GM12801 (cell line): ENCODE measurements around the gene DNAJC15.

Experiments
- TF ChIP-seq, protein P1 (sequence below): IDR thresholded peaks from one replicate; pipeline ENCODE4 v1.5.1; 2011; ENCODE audit warnings: control low read depth; ENCODE audit not compliant: insufficient read length; ENCODE audit errors: extremely low read depth

The DNAJC15 gene

DNA sequence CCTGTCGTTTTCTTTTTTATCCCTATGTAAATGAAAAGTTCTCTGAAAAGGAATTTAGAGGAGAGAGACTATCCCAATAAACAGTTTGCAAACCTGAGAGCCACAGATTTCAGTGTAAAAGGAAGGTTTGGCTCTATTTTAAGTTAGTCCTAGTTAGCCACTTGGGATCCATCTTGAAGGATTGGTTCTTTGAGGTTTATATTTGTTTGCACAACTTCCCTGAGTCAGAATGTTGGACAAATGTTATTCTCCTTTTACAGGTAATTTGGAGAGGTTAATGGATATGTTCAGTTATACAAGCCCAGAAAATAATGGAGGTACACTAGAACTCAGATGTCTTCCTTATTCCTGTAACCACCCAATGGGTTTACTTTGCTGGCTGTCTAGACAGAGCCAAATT lies 2.6 kb upstream of the DNAJC15 start:
- TF ChIP-seq, protein P1, sequence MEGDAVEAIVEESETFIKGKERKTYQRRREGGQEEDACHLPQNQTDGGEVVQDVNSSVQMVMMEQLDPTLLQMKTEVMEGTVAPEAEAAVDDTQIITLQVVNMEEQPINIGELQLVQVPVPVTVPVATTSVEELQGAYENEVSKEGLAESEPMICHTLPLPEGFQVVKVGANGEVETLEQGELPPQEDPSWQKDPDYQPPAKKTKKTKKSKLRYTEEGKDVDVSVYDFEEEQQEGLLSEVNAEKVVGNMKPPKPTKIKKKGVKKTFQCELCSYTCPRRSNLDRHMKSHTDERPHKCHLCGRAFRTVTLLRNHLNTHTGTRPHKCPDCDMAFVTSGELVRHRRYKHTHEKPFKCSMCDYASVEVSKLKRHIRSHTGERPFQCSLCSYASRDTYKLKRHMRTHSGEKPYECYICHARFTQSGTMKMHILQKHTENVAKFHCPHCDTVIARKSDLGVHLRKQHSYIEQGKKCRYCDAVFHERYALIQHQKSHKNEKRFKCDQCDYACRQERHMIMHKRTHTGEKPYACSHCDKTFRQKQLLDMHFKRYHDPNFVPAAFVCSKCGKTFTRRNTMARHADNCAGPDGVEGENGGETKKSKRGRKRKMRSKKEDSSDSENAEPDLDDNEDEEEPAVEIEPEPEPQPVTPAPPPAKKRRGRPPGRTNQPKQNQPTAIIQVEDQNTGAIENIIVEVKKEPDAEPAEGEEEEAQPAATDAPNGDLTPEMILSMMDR: no peak

DNA sequence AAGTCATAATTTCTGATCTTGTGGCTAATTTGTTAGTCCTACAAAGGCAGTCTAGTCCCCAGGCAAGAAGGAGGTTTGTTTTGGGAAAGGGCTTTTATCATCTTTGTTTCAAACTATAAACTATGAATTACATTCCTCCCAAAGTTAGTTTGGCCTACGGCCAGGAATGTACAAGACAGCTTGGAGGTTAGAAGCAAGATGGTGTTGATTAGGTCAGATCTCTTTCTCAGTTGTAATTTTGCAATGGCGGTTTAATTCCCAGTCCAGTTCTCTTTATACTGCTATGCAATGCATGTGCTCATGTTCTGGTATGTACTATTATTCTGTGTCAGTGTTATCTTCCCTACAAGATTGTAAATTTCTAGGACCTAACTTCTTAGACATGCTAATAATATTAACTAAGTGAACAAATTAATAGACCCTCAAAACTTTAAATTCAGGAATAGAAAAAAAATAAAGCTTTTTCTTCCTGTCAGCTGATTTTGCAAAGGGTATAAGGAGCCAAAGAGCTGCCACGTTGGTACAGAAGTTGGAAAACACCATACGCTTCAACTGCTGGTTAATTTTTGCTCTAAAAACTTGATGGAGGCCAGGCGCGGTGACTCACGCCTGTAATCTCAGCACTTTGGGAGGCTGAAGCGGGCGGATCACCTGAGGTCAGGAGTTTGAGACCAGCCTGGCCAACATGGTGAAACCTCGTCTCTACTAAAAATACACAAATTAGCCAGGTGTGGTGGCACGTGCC lies 1.3 kb upstream of the DNAJC15 start:
- TF ChIP-seq, protein P1: no peak

DNA sequence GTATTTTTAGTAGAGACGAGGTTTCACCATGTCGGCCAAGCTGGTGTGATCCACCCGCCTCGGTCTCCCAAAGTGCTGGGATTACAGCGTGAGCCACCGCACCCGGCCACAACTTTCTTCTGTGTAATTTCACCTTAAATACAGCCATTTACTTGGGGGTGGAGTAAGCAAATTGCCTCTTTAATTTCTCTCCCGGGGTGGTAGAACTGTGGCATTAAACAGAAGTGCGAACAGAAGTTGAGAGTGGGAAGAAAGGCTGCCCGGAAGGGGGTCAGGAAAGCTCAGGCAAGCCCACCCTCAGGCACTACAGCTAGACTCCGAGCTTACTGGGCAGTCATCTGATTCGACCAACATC lies 475 bp upstream of the DNAJC15 start:
- TF ChIP-seq, protein P1: no peak

DNA sequence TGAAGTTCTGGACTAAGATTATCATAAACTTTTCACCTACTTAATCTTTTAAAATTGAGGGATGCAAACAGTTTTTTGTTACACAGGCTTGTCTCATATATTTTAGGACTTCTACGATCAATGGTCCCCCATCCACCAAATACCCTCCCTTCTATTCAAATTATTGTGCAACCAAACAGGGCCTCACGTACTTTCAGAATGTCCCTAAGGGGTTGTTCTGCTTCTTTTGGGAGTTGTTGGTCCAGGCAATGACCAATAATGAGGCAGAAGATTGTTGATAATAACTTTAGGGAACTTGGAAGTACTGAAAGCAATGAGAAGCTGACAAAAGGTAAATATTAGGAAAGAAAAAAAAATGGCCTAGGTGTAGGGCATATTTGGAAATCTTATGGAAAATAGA lies 2.9 kb downstream of the DNAJC15 start:
- TF ChIP-seq, protein P1: no peak

DNA sequence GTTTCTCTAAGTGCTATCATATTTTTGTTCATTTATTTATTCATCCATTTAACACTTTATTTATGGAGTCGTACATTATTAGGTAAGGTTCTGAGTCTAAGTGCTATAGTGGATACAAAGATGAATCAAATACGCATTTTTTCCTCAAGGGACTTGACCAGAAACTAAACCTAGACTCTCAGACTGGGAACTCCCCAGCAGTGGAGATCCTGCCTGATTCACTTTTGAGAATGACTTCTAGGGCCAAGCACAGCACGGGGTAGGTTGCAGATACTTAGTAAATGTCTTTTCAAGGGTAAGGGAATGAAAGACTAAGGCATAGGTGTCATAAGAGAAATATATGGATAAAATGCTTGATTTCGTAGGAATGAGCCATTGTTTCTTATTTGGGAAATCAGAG lies 7.2 kb downstream of the DNAJC15 start:
- TF ChIP-seq, protein P1: no peak

DNA sequence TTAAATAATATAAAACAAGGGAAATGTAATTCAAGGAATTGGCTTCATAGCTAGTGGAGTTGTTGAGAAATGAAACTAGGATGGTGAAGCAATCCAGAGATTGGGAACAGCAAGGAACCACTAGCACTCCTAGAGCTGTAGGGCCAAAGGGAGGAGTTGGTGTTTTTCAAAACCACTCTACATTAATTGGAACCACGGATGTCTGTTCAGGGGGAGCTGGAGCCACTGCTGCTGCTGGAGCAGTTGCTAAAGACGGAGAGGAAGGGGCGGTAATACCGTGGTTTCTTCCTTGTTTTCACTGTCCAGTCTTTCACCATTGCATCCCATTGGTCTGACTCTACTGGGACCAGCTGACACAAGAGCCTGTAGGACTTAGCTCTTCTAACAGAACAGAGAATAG lies 8.5 kb downstream of the DNAJC15 start:
- TF ChIP-seq, protein P1: no peak

DNA sequence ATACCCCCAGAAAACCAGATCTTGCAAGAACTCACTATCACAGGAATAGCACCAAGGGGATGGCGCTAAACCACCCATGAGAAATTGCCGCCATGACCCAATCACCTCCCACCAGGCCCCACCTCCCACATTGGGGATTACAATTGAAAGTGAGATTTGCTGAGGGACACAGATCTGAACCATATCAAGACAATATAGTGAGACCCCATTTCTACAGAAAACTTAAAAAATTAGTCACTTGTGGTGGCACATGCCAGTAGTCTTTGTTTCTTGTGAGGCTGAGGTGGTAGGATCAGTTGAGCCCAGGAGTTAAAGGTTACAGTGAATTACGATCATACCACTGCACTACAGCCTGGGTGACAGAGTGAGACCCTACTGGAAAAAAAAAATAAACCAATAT lies 9.7 kb downstream of the DNAJC15 start:
- TF ChIP-seq, protein P1: no peak
